Cardiac muscle cell (in vitro differentiated cells and primary cell): ENCODE data around the gene TCTN2. TPM values are rescaled to one million over a fixed set of nuclear protein-coding genes. Genes with fewer than 3 reads are reported as not detected.
A peak's percentile ranks its signal among the peaks of the same experiment; 100 is the strongest.

ENCODE experiments used
- DNase-seq, 2 donors: peaks; one replicate each; pipeline versions ENCODE4 v3.0.0 to v3.0.0-alpha.2; 2010 to 2017; ENCODE audit warnings: low read depth in 1 of 2, low spot score in 1 of 2
- H3K27ac ChIP-seq: fragments of 200-600 bp; sonication (generic); 2 replicates; pipeline ENCODE4 v1.5.1; 2016
- H3K27me3 ChIP-seq: fragments of 200-600 bp; sonication (generic); 2 replicates; pipeline ENCODE4 v1.6.0; 2016; ENCODE audit warnings: control low read depth
- H3K36me3 ChIP-seq: fragments of 200-600 bp; sonication (generic); 2 replicates; pipeline ENCODE4 v1.5.1; 2016; ENCODE audit warnings: control low read depth
- H3K4me1 ChIP-seq: fragments of 200-600 bp; sonication (generic); 2 replicates; pipeline ENCODE4 v1.8.1; 2017; ENCODE audit warnings: low read depth, mild to moderate bottlenecking, mixed run types
- H3K4me3 ChIP-seq: fragments of 200-600 bp; sonication (generic); 2 replicates; pipeline ENCODE4 v1.5.1; 2016; ENCODE audit warnings: mild to moderate bottlenecking
- H3K9me3 ChIP-seq: fragments of 200-600 bp; sonication (generic); 2 replicates; pipeline ENCODE4 v1.5.1; 2017; ENCODE audit warnings: low read depth, mild to moderate bottlenecking, control low read depth
- CTCF ChIP-seq: IDR thresholded peaks from 2 replicates; pipeline ENCODE4 v1.5.1; 2012; ENCODE audit warnings: low read depth, mild to moderate bottlenecking, low read length
- polyA plus RNA-seq: library from polyadenylated mRNA; unstranded; fragments of >200 nt; fragmentation: Nextera tagmentation; extraction: Ambion mirVana; gene quantifications from 2 replicates; pipeline ENCODE4 v1.2.1, GENCODE V29; 2016
- total RNA-seq: library from RNA; depleted of rRNA; stranded (reverse); fragments of >200 nt; gene quantifications from 2 replicates; pipeline ENCODE4 v1.2.3, GENCODE V29; 2016

Gene TCTN2
- total and polyA plus RNA-seq, 2 experiments from 2014 or later: 4.3 to 5.8 TPM

GRCh38 chr12:123733229-123733628 is 62.3 kb downstream of the TCTN2 start:
- no peak for TF ChIP-seq CTCF
- no peaks in the 10 kb centered on the region for H3K9me3 ChIP-seq
- H3K4me3 ChIP-seq: no peak overlapping the region
- no peak for DNase-seq
- H3K36me3 ChIP-seq: peaks cover 31% of the 10 kb centered on the region
- H3K27me3 ChIP-seq: no peaks in the 10 kb centered on the region
- H3K4me1 ChIP-seq: peaks cover 13% of the 10 kb centered on the region
- H3K27ac ChIP-seq: no peak overlapping the region

GRCh38 chr12:123734268-123734667 is 63.4 kb downstream of the TCTN2 start:
- Histone ChIP-seq H3K9me3 (no peaks in the 10 kb centered on the region), H3K27me3 (no peaks in the 10 kb centered on the region), H3K36me3 (peaks cover 39% of the 10 kb centered on the region), H3K4me3 (no peak overlapping the region), H3K4me1 (peaks cover 13% of the 10 kb centered on the region), H3K27ac (peak overlapping the region; percentile 66)
- no peak for TF ChIP-seq CTCF
- DNase-seq: no peak

GRCh38 chr12:123741937-123742572 is 71.1 kb downstream of the TCTN2 start:
- DNase-seq: no peak
- Histone ChIP-seq H3K36me3 (peaks cover 35% of the 10 kb centered on the region), H3K9me3 (no peaks in the 10 kb centered on the region), H3K4me3 (no peak overlapping the region), H3K4me1 (no peaks in the 10 kb centered on the region), H3K27ac (no peak overlapping the region), H3K27me3 (no peaks in the 10 kb centered on the region)
- no peak for TF ChIP-seq CTCF

- no peak for DNase-seq
- H3K36me3 ChIP-seq: peaks cover 40% of the 10 kb centered on the region
These were observed 72.1 kb downstream of the TCTN2 start for GRCh38 chr12:123743002-123743401.

GRCh38 chr12:123744836-123745235 is 73.9 kb downstream of the TCTN2 start:
- Histone ChIP-seq H3K4me3 (no peak overlapping the region), H3K9me3 (no peaks in the 10 kb centered on the region), H3K4me1 (no peaks in the 10 kb centered on the region), H3K27me3 (no peaks in the 10 kb centered on the region), H3K36me3 (peaks cover 42% of the 10 kb centered on the region), H3K27ac (no peak overlapping the region)
- peak; percentile 4 to 26 for DNase-seq
- TF ChIP-seq CTCF: no peak

More at GRCh38 chr12:123743002-123743401, 72.1 kb downstream of the TCTN2 start:
- Histone ChIP-seq H3K27me3 (no peaks in the 10 kb centered on the region), H3K4me1 (no peaks in the 10 kb centered on the region), H3K9me3 (no peaks in the 10 kb centered on the region), H3K27ac (no peak overlapping the region), H3K4me3 (no peak overlapping the region)
- TF ChIP-seq CTCF: no peak
